Adrenal gland (tissue), 5 donors: ENCODE results near the gene HS2ST1.

ENCODE experiments used
- POLR2A ChIP-seq, 2 donors: fragments of 450-650 bp; IDR thresholded peaks; one replicate each; pipeline ENCODE4 v1.6.1; 2017; ENCODE audit warnings: antibody characterized with exemption in 2 of 2, mild to moderate bottlenecking in 2 of 2, moderate library complexity in 1 of 2
- TF ChIP-seq, protein P1 (sequence below), 6 experiments: fragments of 450-650 bp in 4 of 6; fragments of 200-600 bp in 2 of 6; sonication (generic) in 1 of 6; IDR thresholded peaks; 1 replicate in 5 of 6; 2 replicates in 1 of 6; pipeline versions ENCODE4 v1.5.1 to v1.8.0; 2016 to 2021; ENCODE audit warnings: antibody characterized with exemption in 6 of 6, mild to moderate bottlenecking in 2 of 6, moderate library complexity in 1 of 6
- donor health status: DM: no; HTN: no; CAD: no.

DNA sequence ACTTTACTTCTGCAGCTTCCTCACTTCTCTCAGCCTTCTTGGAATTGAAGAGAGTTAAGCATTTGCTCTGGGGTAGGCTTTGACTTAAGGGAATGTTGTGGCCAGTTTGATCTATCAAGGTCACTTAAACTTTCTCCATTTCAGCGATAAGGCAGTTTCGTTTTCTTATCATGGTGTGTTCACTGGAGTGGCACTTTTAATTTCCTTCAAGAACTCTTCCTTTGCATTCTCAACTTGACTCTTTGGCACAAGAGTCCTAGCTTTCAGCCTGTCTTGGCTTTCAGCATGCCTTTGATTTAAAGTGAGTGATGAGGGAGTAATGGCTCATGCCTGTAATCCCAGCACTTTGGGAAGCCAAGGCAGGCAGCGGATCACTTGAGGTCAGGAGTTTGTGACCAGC is 38.7 kb downstream of the HS2ST1 start:
- TF ChIP-seq, protein P1, sequence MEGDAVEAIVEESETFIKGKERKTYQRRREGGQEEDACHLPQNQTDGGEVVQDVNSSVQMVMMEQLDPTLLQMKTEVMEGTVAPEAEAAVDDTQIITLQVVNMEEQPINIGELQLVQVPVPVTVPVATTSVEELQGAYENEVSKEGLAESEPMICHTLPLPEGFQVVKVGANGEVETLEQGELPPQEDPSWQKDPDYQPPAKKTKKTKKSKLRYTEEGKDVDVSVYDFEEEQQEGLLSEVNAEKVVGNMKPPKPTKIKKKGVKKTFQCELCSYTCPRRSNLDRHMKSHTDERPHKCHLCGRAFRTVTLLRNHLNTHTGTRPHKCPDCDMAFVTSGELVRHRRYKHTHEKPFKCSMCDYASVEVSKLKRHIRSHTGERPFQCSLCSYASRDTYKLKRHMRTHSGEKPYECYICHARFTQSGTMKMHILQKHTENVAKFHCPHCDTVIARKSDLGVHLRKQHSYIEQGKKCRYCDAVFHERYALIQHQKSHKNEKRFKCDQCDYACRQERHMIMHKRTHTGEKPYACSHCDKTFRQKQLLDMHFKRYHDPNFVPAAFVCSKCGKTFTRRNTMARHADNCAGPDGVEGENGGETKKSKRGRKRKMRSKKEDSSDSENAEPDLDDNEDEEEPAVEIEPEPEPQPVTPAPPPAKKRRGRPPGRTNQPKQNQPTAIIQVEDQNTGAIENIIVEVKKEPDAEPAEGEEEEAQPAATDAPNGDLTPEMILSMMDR (IDR thresholded peaks at IDR 0.05) = no peak
- no peak for TF ChIP-seq POLR2A (IDR thresholded peaks at IDR 0.05)
